ENCODE data around the gene ZNF280A.

ZNF280A gene

DNA sequence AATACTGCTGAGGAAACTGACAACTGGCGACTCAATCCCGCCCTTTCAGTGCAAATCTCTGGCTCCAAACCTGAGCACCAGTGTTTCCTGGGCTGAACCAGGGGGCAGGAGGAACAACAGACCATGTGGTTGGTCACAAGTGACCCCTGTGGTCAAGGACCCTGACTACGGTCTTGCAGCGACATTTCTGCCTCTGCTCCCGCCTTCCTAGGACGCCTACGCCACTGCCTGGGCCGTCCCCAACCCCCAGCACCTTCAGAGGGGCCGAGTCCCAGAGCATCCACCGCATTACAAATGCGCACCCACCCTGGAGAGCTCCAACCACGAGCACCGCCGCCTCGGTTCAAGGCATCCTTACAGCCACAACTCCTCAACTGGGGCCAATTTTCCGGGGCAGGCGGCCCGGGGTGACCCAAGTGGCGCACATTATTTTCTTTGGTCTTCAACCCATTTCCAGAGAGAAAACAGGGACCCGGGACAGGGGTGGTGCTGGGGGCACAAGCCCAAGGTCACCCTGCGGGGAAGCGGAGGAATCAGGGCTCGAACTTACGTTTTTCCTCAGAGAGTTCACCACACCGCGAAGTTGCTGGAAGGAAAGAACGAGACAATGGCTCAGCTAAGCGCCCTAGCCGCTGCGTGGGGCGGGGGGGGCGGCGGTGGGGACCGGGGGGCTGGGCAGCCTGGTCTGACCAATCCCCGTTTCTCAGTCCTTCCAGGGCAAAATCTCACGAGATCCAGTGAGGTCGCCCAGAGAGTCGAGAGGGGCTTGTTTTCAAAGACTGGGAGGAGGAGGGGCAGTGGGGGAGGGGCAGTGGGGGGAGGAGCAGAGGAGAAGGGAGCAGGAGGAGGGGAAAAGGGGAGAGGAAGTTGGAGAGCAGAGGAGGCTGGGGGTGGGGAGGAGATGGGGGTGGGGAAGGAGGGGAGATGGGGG is 37.2 kb upstream of the ZNF280A start:
- DNase-seq (ENCODE audit: low spot score), result no peak
- ChIA-PET CTCF (no interaction called here), POLR2A (ENCODE audit: low non-redundant PET) (no interaction called here)
- no peak for TF ChIP-seq CTCF (conservative IDR thresholded peaks at IDR 0.05; ENCODE audit: low read depth)
- H3K27ac ChIP-seq, result no peak overlapping the region

DNA sequence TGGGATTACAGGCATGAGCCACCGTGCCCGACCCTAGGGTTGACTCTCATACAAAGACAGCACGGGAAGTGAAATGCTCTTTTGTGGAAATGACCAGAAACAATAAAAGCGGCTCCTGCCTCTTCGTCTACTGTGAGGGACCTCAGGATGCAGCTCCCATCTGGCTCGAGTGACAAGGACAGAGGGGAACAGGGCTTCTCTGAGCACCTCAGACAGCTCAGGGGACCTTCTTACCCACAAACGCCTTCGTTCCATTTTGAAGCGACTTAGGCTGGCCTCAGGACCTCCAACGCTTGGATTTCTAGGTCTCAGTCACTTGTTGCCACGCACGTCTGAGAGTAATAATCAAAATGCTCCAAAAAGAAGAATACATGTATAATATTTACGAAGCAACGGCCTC is 36.5 kb upstream of the ZNF280A start:
- CTCF ChIA-PET, result no interaction called here
- H3K27ac ChIP-seq, result no peak overlapping the region
- no peak for DNase-seq (ENCODE audit: low spot score)
- POLR2A ChIA-PET (ENCODE audit: low non-redundant PET), result no interaction called here
- TF ChIP-seq CTCF (conservative IDR thresholded peaks at IDR 0.05; ENCODE audit: low read depth), result no peak

GRCh38 chr22:22555596-22555995 is 35.5 kb upstream of the ZNF280A start:
- TF ChIP-seq CTCF (conservative IDR thresholded peaks at IDR 0.05; ENCODE audit: low read depth), result no peak
- no peak for DNase-seq (ENCODE audit: low spot score)
- H3K27ac ChIP-seq, result no peak overlapping the region
- POLR2A ChIA-PET (ENCODE audit: low non-redundant PET), result no interaction called here
- CTCF ChIA-PET, result no interaction called here

DNA sequence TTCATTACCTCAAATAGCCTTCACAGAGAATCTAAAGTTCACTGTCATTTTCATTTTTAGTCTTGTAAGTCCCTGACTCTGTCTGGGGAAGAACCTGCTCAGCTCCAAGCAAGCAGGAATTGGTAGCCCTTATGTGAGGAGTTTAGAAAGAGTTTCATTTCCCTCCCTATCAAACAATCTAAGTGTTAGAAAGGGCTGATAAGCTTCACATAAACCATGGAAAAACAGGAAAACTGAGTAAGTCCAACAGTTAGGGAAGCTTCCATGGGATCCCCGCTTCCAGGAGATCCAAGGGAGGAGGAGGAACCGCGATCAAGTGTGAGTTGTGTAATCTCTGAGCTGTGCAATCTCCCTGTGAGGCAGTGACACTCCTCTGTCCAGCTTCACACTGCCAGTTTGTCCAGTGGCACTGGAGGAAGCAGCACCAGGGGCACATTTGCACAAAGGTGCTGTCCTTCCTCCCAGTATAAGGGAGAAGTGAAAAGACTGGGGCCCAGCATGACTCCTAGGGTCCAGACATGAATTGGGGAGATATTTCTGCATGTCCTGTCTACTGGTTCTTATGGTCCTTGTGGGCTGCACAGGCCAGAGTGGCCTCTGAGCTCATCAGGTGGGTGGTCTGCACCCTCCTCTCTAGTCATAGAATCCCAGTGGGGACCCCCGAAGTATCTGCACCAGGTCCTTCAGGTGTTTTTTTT is 34.7 kb upstream of the ZNF280A start:
- ChIA-PET CTCF (interaction anchor here (0.6 kb wide), 1 partner anchor 33 kb away, joined by 3 read pairs; no protein-coding TSS in a partner anchor), POLR2A (ENCODE audit: low non-redundant PET) (no interaction called here)
- H3K27ac ChIP-seq, result no peak overlapping the region
- TF ChIP-seq CTCF (conservative IDR thresholded peaks at IDR 0.05; ENCODE audit: low read depth), result no peak
- DNase-seq (ENCODE audit: low spot score), result no peak

GRCh38 chr22:22553735-22554586 is 33.9 kb upstream of the ZNF280A start:
- H3K27ac ChIP-seq, result no peak overlapping the region
- TF ChIP-seq CTCF (conservative IDR thresholded peaks at IDR 0.05; ENCODE audit: low read depth), result no peak
- no peak for DNase-seq (ENCODE audit: low spot score)
- ChIA-PET POLR2A (ENCODE audit: low non-redundant PET) (no interaction called here), CTCF (interaction anchor here (0.6 kb wide), 1 partner anchor 33 kb away, joined by 3 read pairs; no protein-coding TSS in a partner anchor)

DNA sequence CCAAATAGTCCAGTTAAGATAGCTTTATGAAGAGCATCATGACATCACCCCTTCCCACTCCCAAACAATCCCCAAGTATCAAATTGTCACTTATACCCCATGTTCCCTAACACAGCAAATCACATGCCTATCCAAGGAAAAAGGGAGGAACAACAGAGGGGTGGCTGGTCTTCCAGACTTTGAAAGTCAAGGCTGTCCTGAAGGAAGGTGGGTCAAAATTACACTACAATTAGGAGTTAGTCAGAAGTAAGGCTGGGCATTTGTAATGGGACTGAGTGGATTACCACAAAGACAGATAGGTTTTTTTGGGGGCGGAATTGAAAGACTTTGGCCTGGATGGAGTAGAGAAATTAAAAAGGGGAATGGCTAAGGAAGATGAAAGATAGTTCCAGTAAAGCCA is 33.1 kb upstream of the ZNF280A start:
- TF ChIP-seq CTCF (conservative IDR thresholded peaks at IDR 0.05; ENCODE audit: low read depth), result no peak
- POLR2A ChIA-PET (ENCODE audit: low non-redundant PET), result no interaction called here
- H3K27ac ChIP-seq, result no peak overlapping the region
- CTCF ChIA-PET, result no interaction called here
- no peak for DNase-seq (ENCODE audit: low spot score)
